M059J (cell line): ENCODE results near the gene CAMK1D. TPM values are rescaled to one million over a fixed set of nuclear protein-coding genes. Genes with fewer than 3 reads are reported as not detected.
"Not testable (repeated sequence)": the region's sequence is repeated elsewhere in the genome, so short reads cannot be mapped to it uniquely, and the experiment has no call there.

ENCODE experiments used
- DNase-seq: peaks from one replicate; pipeline ENCODE4 v3.0.0-alpha.2; 2012; ENCODE audit warnings: low read depth
- total RNA-seq: library from RNA; depleted of rRNA; stranded (reverse); fragments of >200 nt; shearing (Covaris generic); gene quantifications from 2 replicates; pipeline ENCODE4 v1.2.3, GENCODE V29; 2014

Gene CAMK1D
- total RNA-seq, 1 experiment from 2014 or later = 0.57 TPM

GRCh38 chr10:12513003-12513365 lies 163.6 kb downstream of the CAMK1D start:
- DNase-seq = no peak

- DNase-seq = no peak
Measured at GRCh38 chr10:12513775-12514673, 164.7 kb downstream of the CAMK1D start.

- no peak for DNase-seq
Measured at GRCh38 chr10:12518024-12518423, 168.7 kb downstream of the CAMK1D start.

GRCh38 chr10:12521423-12521822 lies 172.1 kb downstream of the CAMK1D start:
- DNase-seq = no peak

GRCh38 chr10:12526311-12526710 lies 177.0 kb downstream of the CAMK1D start:
- no peak for DNase-seq

- no peak for DNase-seq
Measured at GRCh38 chr10:12529976-12530375, 180.6 kb downstream of the CAMK1D start.

- no peak for DNase-seq
Measured at GRCh38 chr10:12531305-12532220, 182.2 kb downstream of the CAMK1D start.

GRCh38 chr10:12533151-12533550 lies 183.8 kb downstream of the CAMK1D start:
- DNase-seq = no peak

- DNase-seq = no peak
Measured at GRCh38 chr10:12533723-12534122, 184.4 kb downstream of the CAMK1D start.

- peak; percentile 12 for DNase-seq
Measured at GRCh38 chr10:12534824-12535223, 185.5 kb downstream of the CAMK1D start.

GRCh38 chr10:12535656-12536055 lies 186.3 kb downstream of the CAMK1D start:
- no peak for DNase-seq

GRCh38 chr10:12538491-12538995 lies 189.2 kb downstream of the CAMK1D start:
- no peak for DNase-seq

- no peak for DNase-seq
Measured at GRCh38 chr10:12539350-12540164, 190.2 kb downstream of the CAMK1D start.

GRCh38 chr10:12540341-12540781 lies 191.0 kb downstream of the CAMK1D start:
- peak; percentile 1 for DNase-seq

GRCh38 chr10:12541446-12542067 lies 192.2 kb downstream of the CAMK1D start:
- no peak for DNase-seq

GRCh38 chr10:12542133-12542670 lies 192.9 kb downstream of the CAMK1D start:
- no peak for DNase-seq

- no peak for DNase-seq
Measured at GRCh38 chr10:12543589-12543988, 194.2 kb downstream of the CAMK1D start.

GRCh38 chr10:12546160-12546802 lies 196.9 kb downstream of the CAMK1D start:
- not testable (repeated sequence) for DNase-seq

- no peak for DNase-seq
Measured at GRCh38 chr10:12547301-12547771, 198.0 kb downstream of the CAMK1D start.

- peak; percentile 0 for DNase-seq
Measured at GRCh38 chr10:12549297-12549696, 199.9 kb downstream of the CAMK1D start.
